HuH-7.5 (cell line): ENCODE results near the gene PAX2.

Source experiments
- DNase-seq: peaks from one replicate; pipeline ENCODE4 v3.0.0; 2011; ENCODE audit warnings: low spot score

PAX2 gene

DNA sequence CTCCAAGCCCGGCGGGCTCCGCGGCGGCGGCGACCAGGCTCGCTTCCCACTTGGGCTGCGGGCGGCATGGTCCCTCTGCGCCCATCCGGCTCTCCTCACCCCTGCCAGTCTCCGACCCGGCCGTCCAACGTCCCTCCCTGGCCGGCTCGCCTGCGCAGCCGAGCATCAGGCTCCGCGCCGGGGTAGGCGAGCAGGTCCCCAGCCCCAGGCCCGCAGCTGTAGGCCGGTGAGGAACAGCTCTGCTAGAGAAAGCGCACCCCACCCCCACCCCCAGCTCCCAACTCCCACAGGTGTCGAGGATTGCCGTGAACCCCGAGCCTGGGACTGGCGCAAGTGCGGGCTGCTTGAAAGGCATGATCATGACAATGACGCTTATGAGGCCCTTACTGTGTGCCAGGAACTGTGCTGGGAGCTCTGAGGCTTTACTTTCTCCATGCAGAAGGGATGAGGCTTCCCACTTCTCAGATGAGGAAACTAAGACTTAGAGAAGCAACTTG, 20.8 kb upstream of the PAX2 start:
- no peak for DNase-seq

DNA sequence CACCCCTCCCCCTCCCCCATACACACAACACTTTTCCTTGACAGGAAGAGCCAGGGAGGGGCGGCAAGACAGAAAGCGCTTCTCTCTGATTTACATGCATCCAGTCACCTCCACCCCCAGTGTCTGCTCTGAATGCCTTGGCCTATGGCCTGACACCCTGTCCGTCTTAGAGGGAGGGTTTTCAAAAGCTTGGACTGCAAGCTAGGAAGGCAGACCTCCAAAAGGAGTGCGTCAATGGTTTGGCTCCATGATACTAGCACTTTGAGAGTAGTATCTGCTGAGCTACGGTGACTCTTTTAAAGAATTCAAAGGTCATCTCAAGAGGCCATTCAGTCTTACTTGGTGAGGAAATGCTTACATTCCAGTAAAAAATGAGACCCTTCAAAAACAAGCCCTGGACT, 20.3 kb upstream of the PAX2 start:
- no peak for DNase-seq

DNA sequence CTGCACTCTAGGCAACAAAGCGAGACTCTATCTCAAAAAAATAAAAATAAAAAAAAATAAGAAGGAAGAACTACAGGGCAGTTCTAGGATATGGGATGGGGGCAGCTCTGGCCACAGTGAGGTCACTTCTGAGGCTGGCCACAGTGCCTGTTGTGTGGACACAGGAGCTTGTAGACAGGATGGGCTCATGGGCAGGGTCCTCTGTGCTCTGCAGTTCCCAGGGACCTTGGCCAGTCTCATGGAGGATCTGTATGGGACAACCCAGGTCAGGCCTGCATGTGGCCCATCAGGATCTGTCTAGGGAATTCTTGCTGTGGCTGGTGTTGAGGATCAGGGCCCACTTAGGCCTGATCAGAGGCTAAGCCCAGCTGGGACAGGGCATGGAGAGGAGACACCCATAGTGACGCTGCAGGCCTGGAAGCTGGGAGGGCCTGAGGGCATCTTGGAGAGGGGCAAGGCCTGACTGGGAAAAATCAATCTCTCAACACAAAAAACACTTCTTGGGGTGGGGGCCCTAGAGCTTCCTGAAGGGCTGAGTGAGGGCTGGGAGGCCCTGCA, 19.4 kb upstream of the PAX2 start:
- DNase-seq, result no peak

DNA sequence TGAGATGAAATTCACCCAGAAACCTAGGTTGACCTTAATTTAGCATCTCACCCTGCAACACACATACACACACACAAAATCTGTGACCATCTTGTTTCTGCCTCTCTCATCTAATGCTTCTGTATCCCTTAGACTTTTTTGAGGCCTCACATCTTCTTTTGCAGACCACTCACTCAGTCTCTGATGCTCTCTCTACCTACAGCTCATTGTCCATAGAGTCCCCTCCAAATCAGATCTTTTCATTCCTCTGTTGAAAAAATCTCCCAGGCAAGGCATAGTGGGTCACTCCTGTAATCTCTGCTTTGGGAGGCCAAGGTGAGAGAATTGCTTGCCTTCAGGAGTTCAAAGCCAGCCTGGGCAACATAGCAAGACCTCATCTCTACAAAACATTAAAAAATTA, 17.6 kb upstream of the PAX2 start:
- DNase-seq, result no peak

DNA sequence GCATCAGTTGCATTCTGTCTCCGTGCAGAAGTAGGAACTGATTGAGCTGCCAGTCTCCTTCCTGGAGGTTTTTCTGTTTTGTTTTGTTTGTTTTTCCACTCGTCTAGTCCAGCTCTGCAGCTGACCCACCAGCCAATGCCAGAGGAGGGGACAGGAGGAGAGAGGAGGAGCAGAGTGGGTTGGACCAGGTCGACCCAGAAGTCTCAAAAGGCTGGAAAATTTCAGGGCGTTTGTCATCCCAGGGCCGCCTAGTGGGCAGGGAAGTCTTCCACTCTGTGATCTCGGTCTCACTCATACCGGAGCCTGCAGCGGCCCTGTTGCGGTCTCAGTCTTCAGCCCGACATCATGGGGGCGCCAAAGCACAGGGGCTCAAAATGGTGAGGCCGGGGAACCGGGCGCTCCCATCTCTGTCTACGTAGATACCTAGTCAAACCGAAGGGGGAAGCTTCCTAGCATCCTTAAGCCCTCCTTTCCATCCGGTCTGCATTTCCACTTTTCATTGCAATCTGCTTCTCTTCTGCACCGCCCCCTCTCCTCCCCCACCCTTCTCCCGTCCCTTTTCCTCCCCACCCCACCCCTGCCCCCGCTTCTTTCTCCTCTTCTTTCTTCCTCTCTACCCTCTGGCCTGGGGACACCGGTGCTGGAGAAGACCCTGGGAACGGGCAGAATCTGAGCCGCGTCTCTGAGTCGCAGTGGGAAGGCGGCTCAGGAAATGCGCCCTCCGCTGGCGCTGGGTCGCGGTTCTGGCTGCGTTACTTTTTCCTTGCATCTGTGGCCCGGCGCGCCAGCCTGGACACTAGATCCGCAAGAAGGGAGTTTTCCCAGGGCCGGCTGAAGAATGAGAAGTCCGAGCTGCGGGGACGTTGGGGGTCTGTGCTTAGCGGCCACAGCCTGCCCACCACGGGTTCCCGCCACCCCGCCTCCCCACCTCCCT, 16.2 kb upstream of the PAX2 start:
- DNase-seq, result peak; percentile 94

DNA sequence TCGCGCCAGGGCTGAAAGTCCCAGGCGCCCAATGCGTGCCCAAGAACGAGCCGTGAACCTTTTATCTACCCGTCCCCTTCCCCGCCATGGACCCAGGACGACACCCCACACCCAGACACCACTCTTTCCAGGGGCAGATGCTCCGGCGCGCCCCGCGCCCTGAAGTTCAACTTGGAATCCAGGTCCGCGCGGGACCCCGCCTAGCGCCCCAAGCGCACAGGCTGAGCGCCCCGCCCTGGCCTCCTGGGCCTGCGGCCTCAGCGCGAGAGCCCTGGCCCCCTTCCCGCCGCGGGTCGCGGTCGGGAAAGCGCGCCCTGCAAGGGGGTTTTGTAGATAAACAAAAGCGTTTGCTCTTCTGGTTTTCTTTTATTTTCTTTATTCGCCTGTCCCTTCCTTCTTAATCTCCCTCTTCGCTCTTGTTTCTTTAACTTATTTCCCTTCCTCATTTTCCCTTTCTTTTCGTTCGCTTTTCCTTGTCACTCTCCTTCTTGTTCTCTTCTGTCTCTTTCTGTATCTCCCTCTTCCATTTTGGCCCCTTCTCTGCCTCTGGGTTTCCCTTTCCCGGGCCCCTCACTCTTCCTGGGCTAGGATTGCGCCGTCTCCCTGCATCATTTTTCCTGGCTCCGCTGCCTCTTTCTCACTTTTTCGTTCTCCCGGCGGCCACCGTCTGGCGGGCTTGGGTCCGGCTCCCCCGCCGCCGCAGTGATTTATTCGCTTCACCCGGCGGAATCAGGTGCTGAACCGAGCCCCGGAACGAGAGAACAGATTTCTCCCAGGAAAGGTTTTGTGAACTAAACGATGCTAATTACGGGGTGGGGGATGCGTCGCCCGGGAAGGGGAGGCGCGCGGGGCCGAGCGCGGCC, 15.3 kb upstream of the PAX2 start:
- no peak for DNase-seq

DNA sequence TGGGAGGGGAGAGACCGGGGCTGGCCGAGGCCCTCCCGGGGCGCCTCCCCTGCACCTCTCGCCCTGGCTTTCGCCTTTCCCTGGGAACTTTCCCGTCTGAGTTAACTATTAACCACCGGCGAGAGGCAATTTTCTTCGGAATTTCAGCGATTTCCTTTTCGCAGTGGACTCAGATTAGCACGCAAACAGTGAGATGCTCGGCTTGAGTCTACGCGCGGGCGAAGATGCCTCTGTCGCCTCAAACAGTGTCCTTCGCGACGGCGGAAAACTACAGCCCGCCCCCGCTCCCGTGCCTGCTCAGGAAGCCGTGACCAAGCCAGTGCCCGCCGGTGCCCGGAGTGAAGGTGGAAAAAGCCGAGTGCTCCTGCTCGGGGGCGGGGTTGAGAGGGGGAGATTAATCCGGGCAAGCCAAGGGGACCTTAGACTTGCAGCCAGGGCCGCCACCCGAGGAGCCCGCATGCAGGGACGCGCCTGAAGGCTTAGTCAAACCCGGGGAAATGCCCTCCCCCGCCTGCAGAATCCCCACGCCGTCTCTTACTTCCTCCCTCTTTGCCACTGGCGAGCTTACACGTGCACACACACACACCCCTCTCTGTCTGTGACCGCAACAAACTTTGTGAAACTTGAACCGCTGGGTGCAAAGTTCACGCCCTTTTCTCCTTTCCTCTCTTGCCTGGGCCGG, 14.5 kb upstream of the PAX2 start:
- peak; percentile 79 for DNase-seq

DNA sequence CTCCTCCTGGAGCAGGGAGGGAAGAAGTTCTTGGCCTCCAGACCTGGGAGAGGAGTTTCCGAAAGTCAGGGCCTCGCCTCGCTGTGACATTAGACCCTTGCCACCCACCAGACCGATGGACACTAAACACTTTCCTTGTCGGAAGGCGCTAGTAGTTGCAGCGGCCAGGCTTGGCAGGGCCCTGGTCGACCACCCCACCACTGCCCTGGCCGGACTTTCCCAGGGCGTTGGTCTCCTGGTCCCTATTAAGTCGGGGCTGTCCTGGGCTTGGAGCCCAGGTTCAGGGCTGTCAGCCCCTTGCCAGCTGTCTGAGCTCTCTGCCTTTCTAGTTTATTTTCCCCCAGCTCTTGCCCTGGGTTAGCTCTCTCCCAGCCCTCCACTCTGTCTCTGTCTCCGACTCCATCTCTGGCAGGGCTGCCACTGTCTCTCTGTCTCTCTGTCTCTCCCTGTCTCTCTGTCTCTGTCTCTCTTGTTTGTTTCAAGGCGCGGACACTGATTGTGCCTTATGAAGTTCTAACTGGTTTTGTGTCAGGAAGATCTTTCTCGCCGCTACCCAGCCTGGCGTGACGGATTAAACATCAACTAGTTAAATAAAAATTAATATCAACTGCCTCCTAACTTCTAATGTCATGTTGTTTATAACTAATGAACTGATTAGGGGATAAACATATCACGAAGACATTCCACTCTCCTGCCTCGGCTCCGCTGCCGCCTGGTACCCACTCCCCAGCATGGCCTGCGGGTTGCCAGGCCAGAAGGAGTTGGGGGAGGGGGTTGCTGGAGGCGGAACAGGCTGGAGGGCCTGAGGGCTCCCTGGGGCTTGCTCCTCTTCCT, 13.8 kb upstream of the PAX2 start:
- no peak for DNase-seq

DNA sequence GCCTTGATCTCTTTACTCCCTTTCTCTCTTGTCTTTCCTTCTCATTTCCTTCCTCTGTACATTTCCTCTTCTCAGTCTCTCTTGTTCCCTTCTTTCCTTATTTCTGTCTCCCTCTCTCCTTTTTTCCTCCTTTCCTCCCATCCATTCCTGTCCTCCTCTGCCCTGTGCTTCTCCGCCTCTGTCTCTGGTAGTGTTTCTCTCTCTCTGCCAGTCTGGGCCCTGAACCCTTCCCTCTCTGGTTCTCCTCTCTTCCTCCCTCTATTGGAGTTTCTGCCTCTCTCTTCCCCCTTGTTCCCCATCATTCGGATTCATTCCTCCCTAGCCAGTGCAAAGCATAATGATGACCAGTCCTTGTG, 13.2 kb upstream of the PAX2 start:
- DNase-seq, result no peak

- no peak for DNase-seq
These were observed 12.1 kb upstream of the PAX2 start for GRCh38 chr10:100733329-100733728.

DNA sequence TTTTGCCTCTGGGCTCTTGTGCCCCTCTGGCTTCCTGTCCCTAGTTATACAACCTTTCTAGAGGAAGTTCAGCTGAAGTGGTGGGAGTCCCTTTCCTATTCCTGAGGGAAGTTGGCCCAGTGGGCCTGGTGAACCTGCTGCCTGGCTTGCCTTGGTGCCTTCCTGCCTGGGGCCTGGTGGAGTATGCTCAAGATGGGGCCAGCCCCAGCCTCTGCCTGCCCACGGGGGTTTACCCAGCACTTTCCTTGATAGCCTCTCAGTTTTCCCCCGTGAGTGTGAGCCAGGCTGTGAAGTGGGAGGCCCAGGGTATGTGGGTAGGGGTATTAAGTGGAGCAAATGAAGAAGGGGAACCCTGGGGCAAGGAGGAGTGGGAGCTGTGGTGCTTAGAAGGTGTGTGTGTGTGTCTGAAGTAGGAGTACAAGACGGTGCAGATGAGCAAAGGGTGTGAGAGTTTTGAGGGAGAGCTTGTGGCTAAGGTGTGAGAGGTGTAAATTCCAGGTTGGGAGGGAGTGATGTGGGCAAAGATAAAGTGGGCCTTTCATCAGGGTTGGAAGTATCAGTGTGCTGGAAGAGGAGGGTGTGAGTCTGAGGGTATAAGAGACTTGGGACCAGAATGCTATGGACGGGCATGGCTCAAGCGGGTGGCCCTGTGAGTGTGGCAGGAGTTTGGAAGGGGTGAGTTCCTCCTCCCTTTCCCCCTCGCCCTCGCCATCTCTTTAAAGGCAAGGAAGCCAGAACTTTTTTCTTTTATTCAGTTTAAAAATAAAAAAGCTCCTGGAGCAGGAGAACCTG, 10.9 kb upstream of the PAX2 start:
- DNase-seq, result no peak

GRCh38 chr10:100735087-100735336, 10.4 kb upstream of the PAX2 start:
- DNase-seq, result no peak

- no peak for DNase-seq
These were observed 9.8 kb upstream of the PAX2 start for GRCh38 chr10:100735337-100736143.

GRCh38 chr10:100736144-100736808, 9.1 kb upstream of the PAX2 start:
- DNase-seq, result no peak

- no peak for DNase-seq
These were observed 8.5 kb upstream of the PAX2 start for GRCh38 chr10:100736809-100737354.

DNA sequence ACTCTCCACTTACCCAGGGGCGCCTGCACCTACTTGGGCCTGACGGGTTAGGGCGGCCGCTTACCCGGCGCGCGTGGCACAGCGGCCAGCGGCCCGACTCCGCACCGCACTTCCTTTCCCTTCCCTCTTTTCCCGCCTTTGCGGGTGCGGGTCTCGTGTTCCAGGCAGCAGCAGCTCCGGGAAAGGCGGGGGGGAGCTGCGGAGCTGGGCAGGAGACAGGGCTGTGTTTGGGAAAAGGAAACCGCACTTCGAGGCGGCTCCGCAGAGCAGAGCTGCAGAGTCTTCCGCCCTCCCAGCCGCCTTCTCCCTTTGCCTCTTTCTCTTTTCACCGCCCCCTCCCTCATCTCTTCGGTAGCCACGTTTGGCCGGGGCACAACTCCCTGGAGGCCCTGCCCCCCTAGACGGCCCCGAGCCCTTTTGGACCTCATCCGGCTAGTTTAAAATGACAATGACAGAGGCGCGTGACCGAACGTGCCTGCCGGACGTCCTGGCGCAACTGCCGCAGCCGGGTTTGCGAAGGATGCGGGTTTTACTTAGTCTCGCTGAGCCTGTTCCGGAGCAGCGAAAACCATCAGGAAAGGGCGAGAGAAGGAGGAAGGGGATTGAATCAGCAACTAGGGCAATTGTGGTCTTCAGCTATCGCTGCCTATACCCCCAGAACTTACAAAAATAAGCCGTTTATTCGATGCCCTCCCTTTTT, 7.9 kb upstream of the PAX2 start:
- DNase-seq, result no peak

DNA sequence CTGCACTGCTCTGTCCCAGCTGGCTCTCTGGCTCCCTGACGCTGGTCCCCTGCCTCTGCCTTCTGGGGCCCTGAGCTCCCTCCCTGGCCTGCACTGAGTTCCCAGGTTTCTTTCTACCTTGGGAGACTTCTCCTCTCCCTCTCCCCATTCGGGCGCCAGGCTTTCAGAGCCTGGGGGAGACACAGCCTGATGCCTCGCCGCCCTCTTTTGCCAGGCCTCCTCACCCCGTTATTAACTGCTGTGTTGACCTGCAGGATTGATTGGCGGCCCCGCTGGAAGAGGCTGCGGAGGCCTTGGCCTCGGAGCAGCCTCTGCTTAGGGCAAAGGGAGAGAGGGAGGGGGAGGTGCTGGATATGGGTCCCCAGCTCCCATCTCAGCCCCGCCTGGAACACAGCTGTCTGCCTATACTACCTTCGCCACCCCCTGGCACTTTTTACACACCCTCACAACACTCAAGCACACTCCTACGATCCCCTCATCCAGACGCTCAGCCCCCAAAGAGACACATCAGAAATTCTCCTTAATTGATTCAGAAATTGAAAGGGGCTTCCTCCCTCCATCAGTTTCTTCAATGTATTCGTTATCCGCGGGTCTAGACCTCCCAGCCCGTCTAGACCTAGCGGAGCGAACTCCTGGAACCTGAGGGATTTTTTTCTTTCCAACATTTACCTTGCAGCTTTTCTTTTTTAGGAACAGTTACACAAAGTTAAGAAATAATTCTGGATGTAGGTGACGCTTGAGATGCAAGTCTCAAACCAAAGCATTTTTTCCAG, 7.1 kb upstream of the PAX2 start:
- no peak for DNase-seq
